Prostate gland (tissue), 2 donors: ENCODE measurements around the gene TMEM181. TPM values are rescaled to one million over a fixed set of nuclear protein-coding genes. Genes with fewer than 3 reads are reported as not detected.
"Not testable (repeated sequence)": the region's sequence is repeated elsewhere in the genome, so short reads cannot be mapped to it uniquely, and the experiment has no call there.

Source experiments
- DNase-seq: peaks from one replicate; pipeline ENCODE4 v3.0.0-alpha.2; 2019; ENCODE audit warnings: low spot score
- H3K27ac ChIP-seq, 2 donors: fragments of 200-600 bp; sonication (generic); 2 replicates each; pipeline ENCODE4 v1.5.1; 2017 to 2019
- H3K27me3 ChIP-seq: fragments of 200-600 bp; sonication (generic); replicated peaks from 2 replicates; pipeline ENCODE4 v1.5.1; 2019; ENCODE audit not compliant: insufficient read depth
- H3K36me3 ChIP-seq, 2 donors: fragments of 200-600 bp; sonication (generic); 1 replicate in 1 of 2; 2 replicates in 1 of 2; pipeline versions ENCODE4 v1.5.1 to v1.8.1; 2017 to 2019
- H3K4me1 ChIP-seq: fragments of 200-600 bp; sonication (generic); replicated peaks from 2 replicates; pipeline ENCODE4 v1.5.1; 2019
- H3K4me3 ChIP-seq, 2 donors: fragments of 200-600 bp; sonication (generic); 2 replicates each; pipeline ENCODE4 v1.5.1; 2017 to 2019
- H3K9me3 ChIP-seq: fragments of 200-600 bp; sonication (generic); 2 replicates; pipeline ENCODE4 v1.5.1; 2017
- CTCF ChIP-seq, 4 experiments: fragments of 200-600 bp in 2 of 4; fragments of 450-650 bp in 2 of 4; sonication (generic) in 2 of 4; IDR thresholded peaks; 1 replicate in 3 of 4; 2 replicates in 1 of 4; pipeline ENCODE4 v1.5.1; 2016 to 2019; ENCODE audit warnings: antibody characterized with exemption in 4 of 4, mild to moderate bottlenecking in 2 of 4, moderate library complexity in 2 of 4
- POLR2A ChIP-seq: fragments of 450-650 bp; IDR thresholded peaks from one replicate; pipeline ENCODE4 v1.6.1; 2016; ENCODE audit warnings: antibody characterized with exemption, mild to moderate bottlenecking
- POLR2AphosphoS5 ChIP-seq: sonication (generic); formaldehyde crosslinking; IDR thresholded peaks from one replicate; pipeline ENCODE4 v1.6.1; 2017; ENCODE audit warnings: antibody characterized with exemption
- WGBS: methylation state at CpG from one replicate; pipeline ENCODE4 v1.1.5; 2018; 5-methylcytosine and 5-hydroxymethylcytosine counted together
- intact Hi-C: fragments of 100-400 bp; cut with DNase I; formaldehyde crosslinking; loops from one replicate; pipeline ENCODE4 v1.14.2; 2022
- total RNA-seq, 2 donors: library from RNA; depleted of rRNA; stranded (reverse); fragments of >200 nt; gene quantifications; one replicate each; pipeline ENCODE4 v1.1.0, GENCODE V29; 2016

TMEM181 gene
- total RNA-seq, 2 donors from 2014 or later: 26.0 to 67.9 TPM

GRCh38 chr6:158654498-158654897, 94.6 kb downstream of the TMEM181 start:
- Histone ChIP-seq H3K36me3 (no peaks in the 10 kb centered on the region), H3K9me3 (no peaks in the 10 kb centered on the region), H3K4me3 (no peak overlapping the region), H3K4me1 (no peaks in the 10 kb centered on the region), H3K27me3 (no peaks in the 10 kb centered on the region), H3K27ac (peak overlapping the region; percentile 43 to 62)
- no peak for DNase-seq
- intact Hi-C loops: no loop called here
- TF ChIP-seq POLR2AphosphoS5: peak; percentile 30
- no peak for TF ChIP-seq POLR2A
- 39% methylated on average over 6 of the region's 6 CpGs for WGBS

- H3K27ac ChIP-seq: peak overlapping the region in 1 of 2 donors; percentile 43
- no peaks in the 10 kb centered on the region for H3K9me3 ChIP-seq
- TF ChIP-seq POLR2AphosphoS5 (peak; percentile 56), CTCF (IDR thresholded peaks at IDR 0.05) (peak in 2 of 4 experiments; percentile 7 to 45), POLR2A (no peak)
- no peaks in the 10 kb centered on the region for H3K36me3 ChIP-seq
- DNase-seq: no peak
- H3K4me1 ChIP-seq: no peaks in the 10 kb centered on the region
- no peaks in the 10 kb centered on the region for H3K27me3 ChIP-seq
- WGBS: 28% methylated on average over 10 of the region's 10 CpGs
- intact Hi-C loops: no loop called here
- no peak overlapping the region for H3K4me3 ChIP-seq
These were observed 95.1 kb downstream of the TMEM181 start for GRCh38 chr6:158654960-158655489.

GRCh38 chr6:158655569-158656450, 95.9 kb downstream of the TMEM181 start:
- H3K36me3 ChIP-seq: no peaks in the 10 kb centered on the region
- no peak for DNase-seq
- TF ChIP-seq POLR2A: no peak
- TF ChIP-seq CTCF (IDR thresholded peaks at IDR 0.05): no peak
- TF ChIP-seq POLR2AphosphoS5: no peak
- intact Hi-C loops: no loop called here
- H3K4me1 ChIP-seq: no peaks in the 10 kb centered on the region
- H3K27me3 ChIP-seq: no peaks in the 10 kb centered on the region
- 77% methylated on average over 21 of the region's 22 CpGs for WGBS
- H3K4me3 ChIP-seq: no peak overlapping the region
- no peaks in the 10 kb centered on the region for H3K9me3 ChIP-seq
- no peak overlapping the region for H3K27ac ChIP-seq

GRCh38 chr6:158656986-158657385, 97.1 kb downstream of the TMEM181 start:
- H3K27ac ChIP-seq, H3K4me1 ChIP-seq, H3K9me3 ChIP-seq, H3K27me3 ChIP-seq, DNase-seq, intact Hi-C loops, H3K4me3 ChIP-seq, H3K36me3 ChIP-seq: not testable (repeated sequence)
- WGBS: 83% methylated on average over 9 of the region's 9 CpGs

GRCh38 chr6:158660333-158660754, 100.5 kb downstream of the TMEM181 start:
- peaks cover 3% of the 10 kb centered on the region for H3K4me1 ChIP-seq
- no peaks in the 10 kb centered on the region for H3K9me3 ChIP-seq
- H3K27ac ChIP-seq: no peak overlapping the region
- intact Hi-C loops: no loop called here
- 47% methylated on average over 10 of the region's 10 CpGs for WGBS
- no peaks in the 10 kb centered on the region for H3K36me3 ChIP-seq
- peak; percentile 38 for DNase-seq
- no peak overlapping the region for H3K4me3 ChIP-seq
- no peaks in the 10 kb centered on the region for H3K27me3 ChIP-seq
- TF ChIP-seq POLR2AphosphoS5: peak; percentile 44
- peak in 3 of 4 experiments; percentile 40 to 77 (median 71) for TF ChIP-seq CTCF (IDR thresholded peaks at IDR 0.05)
- no peak for TF ChIP-seq POLR2A
